GM18858 (cell line): ENCODE results near the gene AIF1.

Experiments used
- ATAC-seq: cut with Tn5 transposase; IDR thresholded peaks from one replicate; pipeline ENCODE4 v1.9.1; 2021; ENCODE audit not compliant: unreplicated experiment

AIF1 gene

DNA sequence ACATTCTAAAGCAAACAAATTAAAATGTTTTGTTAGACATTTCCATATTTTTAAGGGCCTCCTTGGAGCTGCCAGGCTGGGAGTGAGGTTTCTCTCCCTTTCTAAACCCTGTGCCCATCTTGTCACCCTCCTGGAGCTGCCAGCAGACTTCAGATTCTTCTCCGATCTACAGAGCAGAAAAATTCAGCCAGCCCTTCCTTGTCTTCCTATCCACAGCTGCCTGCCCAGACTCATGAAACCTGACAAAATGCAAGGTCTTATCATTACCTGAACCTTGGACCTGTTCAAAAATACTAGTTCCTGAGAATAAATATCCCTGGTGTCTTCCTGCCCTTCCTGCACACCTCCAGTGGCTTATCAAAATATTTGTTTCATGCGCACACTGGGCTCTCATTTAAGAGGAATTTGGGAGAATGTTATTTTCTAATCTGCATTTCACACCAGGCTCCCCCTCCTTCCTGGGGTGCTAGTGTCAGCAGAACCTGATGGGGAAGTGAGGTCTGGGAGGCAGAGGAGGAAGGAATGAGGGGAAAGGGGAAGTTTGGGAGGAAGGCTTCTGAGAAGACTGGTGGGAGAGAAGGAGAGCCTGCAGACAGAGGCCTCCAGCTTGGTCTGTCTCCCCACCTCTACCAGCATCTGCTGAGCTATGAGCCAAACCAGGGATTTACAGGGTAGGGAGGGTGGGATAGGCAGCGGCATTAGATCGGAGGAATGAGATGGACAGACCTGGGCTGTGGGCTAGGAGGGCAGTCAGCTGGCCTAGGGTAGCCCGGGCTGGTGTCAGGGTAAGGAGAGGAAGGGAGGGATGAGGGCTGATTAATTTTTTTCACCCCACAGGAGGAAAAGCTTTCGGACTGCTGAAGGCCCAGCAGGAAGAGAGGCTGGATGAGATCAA, at the start of gene AIF1:
AIF1 (plus strand) TSS at position 551 of the 895 bp plus-strand sequence; CDS start at position 647, 96 bp downstream.
- ATAC-seq, result no peak

DNA sequence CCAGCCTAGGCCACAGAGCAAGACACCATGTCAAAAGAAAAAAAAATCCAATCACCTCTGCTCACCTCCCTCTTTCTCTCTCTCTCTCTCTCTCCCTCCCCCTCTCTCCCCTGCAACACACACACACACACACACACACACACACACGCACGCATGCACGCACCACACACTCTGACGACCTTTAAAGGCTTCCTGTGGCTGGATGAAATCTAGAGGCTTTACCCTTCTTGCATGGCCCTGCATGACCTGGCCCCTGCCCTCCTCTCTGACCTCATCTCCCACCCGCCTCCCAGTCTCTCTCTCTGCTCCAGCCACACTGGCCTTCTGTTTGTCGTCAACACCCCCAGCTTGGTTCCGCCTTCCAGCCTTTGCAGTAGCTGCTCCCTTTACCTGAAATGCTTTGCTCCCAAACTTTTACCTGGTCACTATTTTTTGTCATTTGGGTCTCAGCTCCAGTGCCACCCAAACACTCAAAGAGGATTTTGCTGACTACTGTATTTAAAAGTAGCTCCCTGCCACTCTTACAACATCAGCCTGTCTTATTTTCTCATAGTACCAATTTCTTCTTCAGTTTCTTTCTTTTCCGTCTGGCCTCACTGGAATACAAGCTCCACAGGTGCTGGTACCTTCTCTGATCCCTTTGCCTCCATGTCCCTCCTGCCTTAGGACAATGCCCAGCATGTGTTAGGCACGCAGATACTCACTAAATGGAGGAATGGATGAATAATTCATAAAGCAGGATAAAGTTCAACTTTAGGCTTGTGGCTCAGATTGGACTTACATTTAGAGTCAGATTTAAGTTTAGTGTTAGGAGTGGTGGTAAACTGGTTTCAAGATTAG, 47.3 kb upstream of the AIF1 start:
- no peak for ATAC-seq

DNA sequence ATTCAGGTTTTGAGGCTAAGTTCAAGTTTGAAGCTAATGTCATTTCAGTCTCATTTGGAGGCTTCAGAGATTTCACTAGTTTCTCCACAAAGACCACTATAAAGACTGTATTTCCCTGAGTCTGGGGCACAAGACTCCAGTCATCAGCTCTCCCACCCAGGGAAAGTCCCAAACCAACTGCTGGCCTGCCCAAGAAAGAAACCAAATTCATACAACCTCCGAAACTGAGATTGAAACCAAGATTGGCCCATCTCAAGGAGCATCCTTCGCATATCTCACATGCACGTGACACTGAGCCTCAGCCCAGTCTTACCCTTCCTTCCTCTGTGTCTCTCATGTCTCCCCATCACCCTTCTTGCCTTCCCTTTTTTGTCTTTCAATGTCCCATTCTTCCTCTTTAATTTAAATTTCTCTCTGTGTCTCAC, 46.5 kb upstream of the AIF1 start:
- ATAC-seq, result peak; percentile 51

DNA sequence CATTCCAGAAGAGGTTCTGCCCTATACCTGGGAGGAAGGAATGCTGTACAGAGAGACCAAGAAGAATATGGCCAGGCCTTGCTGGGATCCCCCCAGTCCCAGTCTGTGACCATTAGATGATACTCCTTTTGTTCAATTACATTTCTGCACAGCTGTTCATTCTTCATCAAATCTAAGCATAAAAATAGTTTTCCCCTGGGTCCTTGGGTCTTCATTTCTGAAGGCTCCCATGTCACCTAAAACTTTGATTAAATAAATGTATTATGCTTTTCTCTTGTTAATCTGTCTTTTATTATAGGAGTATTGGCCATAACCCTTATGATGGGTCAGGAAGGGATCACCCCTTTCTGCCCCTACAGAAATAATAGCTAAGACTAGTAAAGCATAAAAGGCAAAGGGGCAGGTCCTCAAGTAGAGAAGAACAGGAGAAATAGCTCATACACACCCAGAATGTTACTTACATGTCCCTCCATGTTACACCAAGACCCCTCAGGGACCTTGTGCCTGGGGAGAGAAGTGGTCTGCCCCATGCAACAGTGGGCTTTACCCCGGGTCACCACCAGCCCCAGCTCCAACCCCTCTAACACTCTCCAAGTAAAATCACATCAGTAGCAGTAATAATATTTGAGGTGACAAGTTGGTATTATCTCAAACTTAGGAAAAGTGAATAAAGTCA, 45.0 kb upstream of the AIF1 start:
- ATAC-seq, result no peak

DNA sequence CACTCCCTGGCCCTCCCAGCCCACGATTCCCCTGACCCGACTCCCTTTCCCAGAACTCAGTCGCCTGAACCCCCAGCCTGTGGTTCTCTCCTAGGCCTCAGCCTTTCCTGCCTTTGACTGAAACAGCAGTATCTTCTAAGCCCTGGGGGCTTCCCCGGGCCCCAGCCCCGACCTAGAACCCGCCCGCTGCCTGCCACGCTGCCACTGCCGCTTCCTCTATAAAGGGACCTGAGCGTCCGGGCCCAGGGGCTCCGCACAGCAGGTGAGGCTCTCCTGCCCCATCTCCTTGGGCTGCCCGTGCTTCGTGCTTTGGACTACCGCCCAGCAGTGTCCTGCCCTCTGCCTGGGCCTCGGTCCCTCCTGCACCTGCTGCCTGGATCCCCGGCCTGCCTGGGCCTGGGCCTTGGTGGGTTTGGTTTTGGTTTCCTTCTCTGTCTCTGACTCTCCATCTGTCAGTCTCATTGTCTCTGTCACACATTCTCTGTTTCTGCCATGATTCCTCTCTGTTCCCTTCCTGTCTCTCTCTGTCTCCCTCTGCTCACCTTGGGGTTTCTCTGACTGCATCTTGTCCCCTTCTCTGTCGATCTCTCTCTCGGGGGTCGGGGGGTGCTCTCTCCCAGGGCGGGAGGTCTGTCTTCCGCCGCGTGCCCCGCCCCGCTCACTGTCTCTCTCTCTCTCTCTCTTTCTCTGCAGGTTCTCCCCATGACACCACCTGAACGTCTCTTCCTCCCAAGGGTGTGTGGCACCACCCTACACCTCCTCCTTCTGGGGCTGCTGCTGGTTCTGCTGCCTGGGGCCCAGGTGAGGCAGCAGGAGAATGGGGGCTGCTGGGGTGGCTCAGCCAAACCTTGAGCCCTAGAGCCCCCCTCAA, 42.8 kb upstream of the AIF1 start, which contains the start of gene LTA:
LTA (plus strand) TSS at position 249 of the 871 bp plus-strand sequence; CDS start at position 703, 454 bp downstream.
- ATAC-seq, result no peak

DNA sequence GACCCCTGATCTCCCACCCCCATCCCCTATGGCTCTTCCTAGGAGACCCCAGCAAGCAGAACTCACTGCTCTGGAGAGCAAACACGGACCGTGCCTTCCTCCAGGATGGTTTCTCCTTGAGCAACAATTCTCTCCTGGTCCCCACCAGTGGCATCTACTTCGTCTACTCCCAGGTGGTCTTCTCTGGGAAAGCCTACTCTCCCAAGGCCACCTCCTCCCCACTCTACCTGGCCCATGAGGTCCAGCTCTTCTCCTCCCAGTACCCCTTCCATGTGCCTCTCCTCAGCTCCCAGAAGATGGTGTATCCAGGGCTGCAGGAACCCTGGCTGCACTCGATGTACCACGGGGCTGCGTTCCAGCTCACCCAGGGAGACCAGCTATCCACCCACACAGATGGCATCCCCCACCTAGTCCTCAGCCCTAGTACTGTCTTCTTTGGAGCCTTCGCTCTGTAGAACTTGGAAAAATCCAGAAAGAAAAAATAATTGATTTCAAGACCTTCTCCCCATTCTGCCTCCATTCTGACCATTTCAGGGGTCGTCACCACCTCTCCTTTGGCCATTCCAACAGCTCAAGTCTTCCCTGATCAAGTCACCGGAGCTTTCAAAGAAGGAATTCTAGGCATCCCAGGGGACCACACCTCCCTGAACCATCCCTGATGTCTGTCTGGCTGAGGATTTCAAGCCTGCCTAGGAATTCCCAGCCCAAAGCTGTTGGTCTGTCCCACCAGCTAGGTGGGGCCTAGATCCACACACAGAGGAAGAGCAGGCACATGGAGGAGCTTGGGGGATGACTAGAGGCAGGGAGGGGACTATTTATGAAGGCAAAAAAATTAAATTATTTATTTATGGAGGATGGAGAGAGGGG, 41.6 kb upstream of the AIF1 start:
- no peak for ATAC-seq

DNA sequence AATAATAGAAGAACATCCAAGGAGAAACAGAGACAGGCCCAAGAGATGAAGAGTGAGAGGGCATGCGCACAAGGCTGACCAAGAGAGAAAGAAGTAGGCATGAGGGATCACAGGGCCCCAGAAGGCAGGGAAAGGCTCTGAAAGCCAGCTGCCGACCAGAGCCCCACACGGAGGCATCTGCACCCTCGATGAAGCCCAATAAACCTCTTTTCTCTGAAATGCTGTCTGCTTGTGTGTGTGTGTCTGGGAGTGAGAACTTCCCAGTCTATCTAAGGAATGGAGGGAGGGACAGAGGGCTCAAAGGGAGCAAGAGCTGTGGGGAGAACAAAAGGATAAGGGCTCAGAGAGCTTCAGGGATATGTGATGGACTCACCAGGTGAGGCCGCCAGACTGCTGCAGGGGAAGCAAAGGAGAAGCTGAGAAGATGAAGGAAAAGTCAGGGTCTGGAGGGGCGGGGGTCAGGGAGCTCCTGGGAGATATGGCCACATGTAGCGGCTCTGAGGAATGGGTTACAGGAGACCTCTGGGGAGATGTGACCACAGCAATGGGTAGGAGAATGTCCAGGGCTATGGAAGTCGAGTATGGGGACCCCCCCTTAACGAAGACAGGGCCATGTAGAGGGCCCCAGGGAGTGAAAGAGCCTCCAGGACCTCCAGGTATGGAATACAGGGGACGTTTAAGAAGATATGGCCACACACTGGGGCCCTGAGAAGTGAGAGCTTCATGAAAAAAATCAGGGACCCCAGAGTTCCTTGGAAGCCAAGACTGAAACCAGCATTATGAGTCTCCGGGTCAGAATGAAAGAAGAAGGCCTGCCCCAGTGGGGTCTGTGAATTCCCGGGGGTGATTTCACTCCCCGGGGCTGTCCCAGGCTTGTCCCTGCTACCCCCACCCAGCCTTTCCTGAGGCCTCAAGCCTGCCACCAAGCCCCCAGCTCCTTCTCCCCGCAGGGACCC, 40.6 kb upstream of the AIF1 start:
- no peak for ATAC-seq

DNA sequence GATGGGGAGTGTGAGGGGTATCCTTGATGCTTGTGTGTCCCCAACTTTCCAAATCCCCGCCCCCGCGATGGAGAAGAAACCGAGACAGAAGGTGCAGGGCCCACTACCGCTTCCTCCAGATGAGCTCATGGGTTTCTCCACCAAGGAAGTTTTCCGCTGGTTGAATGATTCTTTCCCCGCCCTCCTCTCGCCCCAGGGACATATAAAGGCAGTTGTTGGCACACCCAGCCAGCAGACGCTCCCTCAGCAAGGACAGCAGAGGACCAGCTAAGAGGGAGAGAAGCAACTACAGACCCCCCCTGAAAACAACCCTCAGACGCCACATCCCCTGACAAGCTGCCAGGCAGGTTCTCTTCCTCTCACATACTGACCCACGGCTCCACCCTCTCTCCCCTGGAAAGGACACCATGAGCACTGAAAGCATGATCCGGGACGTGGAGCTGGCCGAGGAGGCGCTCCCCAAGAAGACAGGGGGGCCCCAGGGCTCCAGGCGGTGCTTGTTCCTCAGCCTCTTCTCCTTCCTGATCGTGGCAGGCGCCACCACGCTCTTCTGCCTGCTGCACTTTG, 39.6 kb upstream of the AIF1 start, which contains the start of gene TNF:
TNF (plus strand) TSS at position 231 of the 567 bp plus-strand sequence; CDS start at position 408, 177 bp downstream.
- ATAC-seq, result no peak

DNA sequence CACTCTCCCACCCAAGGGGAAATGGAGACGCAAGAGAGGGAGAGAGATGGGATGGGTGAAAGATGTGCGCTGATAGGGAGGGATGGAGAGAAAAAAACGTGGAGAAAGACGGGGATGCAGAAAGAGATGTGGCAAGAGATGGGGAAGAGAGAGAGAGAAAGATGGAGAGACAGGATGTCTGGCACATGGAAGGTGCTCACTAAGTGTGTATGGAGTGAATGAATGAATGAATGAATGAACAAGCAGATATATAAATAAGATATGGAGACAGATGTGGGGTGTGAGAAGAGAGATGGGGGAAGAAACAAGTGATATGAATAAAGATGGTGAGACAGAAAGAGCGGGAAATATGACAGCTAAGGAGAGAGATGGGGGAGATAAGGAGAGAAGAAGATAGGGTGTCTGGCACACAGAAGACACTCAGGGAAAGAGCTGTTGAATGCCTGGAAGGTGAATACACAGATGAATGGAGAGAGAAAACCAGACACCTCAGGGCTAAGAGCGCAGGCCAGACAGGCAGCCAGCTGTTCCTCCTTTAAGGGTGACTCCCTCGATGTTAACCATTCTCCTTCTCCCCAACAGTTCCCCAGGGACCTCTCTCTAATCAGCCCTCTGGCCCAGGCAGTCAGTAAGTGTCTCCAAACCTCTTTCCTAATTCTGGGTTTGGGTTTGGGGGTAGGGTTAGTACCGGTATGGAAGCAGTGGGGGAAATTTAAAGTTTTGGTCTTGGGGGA, 38.9 kb upstream of the AIF1 start:
- ATAC-seq, result no peak

DNA sequence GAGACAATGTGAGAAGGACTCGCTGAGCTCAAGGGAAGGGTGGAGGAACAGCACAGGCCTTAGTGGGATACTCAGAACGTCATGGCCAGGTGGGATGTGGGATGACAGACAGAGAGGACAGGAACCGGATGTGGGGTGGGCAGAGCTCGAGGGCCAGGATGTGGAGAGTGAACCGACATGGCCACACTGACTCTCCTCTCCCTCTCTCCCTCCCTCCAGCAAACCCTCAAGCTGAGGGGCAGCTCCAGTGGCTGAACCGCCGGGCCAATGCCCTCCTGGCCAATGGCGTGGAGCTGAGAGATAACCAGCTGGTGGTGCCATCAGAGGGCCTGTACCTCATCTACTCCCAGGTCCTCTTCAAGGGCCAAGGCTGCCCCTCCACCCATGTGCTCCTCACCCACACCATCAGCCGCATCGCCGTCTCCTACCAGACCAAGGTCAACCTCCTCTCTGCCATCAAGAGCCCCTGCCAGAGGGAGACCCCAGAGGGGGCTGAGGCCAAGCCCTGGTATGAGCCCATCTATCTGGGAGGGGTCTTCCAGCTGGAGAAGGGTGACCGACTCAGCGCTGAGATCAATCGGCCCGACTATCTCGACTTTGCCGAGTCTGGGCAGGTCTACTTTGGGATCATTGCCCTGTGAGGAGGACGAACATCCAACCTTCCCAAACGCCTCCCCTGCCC, 38.0 kb upstream of the AIF1 start:
- no peak for ATAC-seq

DNA sequence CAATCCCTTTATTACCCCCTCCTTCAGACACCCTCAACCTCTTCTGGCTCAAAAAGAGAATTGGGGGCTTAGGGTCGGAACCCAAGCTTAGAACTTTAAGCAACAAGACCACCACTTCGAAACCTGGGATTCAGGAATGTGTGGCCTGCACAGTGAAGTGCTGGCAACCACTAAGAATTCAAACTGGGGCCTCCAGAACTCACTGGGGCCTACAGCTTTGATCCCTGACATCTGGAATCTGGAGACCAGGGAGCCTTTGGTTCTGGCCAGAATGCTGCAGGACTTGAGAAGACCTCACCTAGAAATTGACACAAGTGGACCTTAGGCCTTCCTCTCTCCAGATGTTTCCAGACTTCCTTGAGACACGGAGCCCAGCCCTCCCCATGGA, 37.5 kb upstream of the AIF1 start:
- no peak for ATAC-seq

DNA sequence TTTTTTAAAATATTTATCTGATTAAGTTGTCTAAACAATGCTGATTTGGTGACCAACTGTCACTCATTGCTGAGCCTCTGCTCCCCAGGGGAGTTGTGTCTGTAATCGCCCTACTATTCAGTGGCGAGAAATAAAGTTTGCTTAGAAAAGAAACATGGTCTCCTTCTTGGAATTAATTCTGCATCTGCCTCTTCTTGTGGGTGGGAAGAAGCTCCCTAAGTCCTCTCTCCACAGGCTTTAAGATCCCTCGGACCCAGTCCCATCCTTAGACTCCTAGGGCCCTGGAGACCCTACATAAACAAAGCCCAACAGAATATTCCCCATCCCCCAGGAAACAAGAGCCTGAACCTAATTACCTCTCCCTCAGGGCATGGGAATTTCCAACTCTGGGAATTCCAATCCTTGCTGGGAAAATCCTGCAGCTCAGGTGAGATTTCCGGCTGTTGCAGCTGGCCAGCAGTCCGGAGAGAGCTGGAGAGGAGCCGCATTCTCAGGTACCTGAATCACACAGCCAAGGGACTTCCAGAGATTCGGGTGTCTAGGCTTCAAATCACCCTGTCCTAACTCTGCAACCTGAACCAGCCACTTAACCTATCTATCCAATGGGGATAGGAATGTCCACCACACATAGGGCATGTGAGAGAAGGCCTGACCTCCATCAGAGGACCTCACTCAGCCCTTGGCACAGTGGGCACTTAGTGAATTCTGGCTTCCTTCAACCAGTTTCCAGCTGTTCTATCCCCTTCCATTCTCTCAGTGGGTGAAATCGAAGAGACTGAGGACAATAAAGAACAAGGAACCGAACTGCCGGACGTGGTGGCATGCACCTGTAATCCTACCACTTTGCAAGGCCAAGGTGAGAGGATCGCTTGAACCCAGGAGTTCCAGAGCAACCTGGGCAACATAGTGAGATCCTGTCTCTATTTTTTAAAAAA, 36.6 kb upstream of the AIF1 start:
- no peak for ATAC-seq

DNA sequence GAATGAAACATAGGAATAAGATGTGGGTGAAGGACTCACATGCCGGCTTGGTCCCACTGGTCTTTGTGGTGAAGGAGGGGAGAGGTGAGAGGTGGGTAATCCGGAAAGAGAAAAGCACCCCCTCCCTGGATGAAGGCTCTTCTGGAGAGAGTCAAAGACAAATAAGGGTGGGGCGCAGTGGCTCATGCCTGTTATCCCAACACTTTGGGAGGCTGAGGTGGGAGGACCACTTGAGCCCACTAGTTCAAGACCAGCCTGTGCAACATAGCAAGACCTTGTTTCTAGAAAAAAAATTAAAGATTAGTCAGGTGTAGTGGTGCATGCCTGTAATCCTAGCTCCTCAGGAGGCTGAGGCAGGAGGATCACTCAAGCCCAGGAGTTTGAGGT, 35.9 kb upstream of the AIF1 start:
- ATAC-seq, result no peak

DNA sequence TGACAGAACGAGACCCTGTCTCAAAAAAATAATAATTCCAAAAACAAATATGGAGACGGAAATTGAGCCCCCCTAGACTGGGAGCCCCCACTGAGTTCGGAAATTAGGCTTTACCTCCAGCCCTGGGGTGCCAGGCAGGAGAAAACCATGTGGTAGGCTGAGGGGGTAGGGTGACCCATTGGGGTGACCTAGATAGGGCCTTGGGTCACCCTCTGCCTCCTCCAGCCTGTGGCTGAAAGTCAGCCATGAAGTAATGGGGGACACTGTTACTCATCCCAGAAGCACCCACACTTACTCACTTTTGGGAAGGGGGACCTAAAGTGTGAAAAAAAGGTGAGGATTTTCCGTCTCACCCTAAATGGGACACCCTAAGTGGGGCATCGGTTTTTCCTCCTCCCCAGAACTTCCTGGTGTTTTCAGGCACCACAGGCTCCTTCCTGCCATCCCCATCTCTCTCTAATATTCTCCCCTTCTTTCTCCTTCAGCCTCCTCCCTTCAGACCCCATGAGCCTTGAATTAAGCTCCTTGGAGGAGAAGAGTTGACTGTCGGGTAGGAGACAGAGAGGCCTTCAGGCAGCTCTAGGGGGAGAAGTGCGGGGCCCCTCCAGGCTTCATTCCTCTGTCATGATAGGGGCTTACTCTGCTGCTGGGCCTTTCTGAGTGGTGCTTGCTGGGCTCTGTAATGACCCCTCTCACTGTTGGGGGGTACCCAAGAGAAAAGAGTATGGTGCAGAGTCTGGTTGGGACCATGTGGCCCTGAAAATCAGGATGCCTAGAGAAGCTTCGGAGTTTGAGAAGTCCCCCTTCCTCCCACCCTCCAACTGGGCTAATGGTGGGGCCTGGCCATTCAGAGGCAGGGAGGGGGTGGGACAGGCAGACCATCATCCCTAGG, 35.2 kb upstream of the AIF1 start:
- no peak for ATAC-seq

DNA sequence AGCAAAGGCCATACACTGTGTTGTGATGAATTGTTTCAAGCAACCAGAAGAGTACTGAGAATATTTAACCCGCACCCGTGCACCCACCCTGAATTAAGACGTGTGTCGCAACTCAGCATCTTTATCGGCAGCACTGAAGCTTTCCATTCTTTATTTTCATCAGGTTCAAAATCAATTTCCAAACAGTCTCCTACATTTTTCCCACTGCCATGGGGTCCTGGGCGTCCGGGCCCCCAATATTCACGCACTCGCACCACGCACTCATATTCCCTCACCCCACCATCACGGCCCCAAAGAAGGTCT, 34.6 kb upstream of the AIF1 start:
- ATAC-seq, result no peak
